HG02884 (cell line): ENCODE results near the gene OCLN.
"Not testable (repeated sequence)": the region's sequence is repeated elsewhere in the genome, so short reads cannot be mapped to it uniquely, and the experiment has no call there.

ENCODE experiments used
- ATAC-seq: cut with Tn5 transposase; IDR thresholded peaks from one replicate; pipeline ENCODE4 v1.9.1; 2021; ENCODE audit warnings: mild to moderate bottlenecking, moderate library complexity; ENCODE audit not compliant: unreplicated experiment

Gene OCLN

GRCh38 chr5:69492391-69492922, at the start of gene OCLN:
TSS of gene OCLN (plus strand) at chr5:69492790. CDS start at chr5:69504245, 11,455 bp downstream.
- no peak for ATAC-seq

GRCh38 chr5:69444127-69444754, 48.3 kb upstream of the OCLN start:
- ATAC-seq: no peak

- ATAC-seq: no peak
These were observed 43.1 kb upstream of the OCLN start for GRCh38 chr5:69449511-69449910.

- no peak for ATAC-seq
These were observed 42.5 kb upstream of the OCLN start for GRCh38 chr5:69450116-69450515.

- ATAC-seq: not testable (repeated sequence)
These were observed 42.1 kb upstream of the OCLN start for GRCh38 chr5:69450527-69450926.

GRCh38 chr5:69451941-69452647, 40.5 kb upstream of the OCLN start:
- ATAC-seq: no peak

GRCh38 chr5:69453487-69453886, 39.1 kb upstream of the OCLN start:
- not testable (repeated sequence) for ATAC-seq

GRCh38 chr5:69454460-69455249, 37.9 kb upstream of the OCLN start:
- ATAC-seq: no peak

- not testable (repeated sequence) for ATAC-seq
These were observed 37.1 kb upstream of the OCLN start for GRCh38 chr5:69455428-69455988.

- ATAC-seq: no peak
These were observed 30.4 kb upstream of the OCLN start for GRCh38 chr5:69462170-69462569.

- not testable (repeated sequence) for ATAC-seq
These were observed 26.2 kb upstream of the OCLN start for GRCh38 chr5:69466375-69466774.

- ATAC-seq: peak; percentile 92
These were observed 25.0 kb upstream of the OCLN start for GRCh38 chr5:69467442-69468225.

GRCh38 chr5:69468631-69469030, 24.0 kb upstream of the OCLN start:
- no peak for ATAC-seq

GRCh38 chr5:69471516-69471915, 21.1 kb upstream of the OCLN start:
- ATAC-seq: not testable (repeated sequence)

- ATAC-seq: not testable (repeated sequence)
These were observed 20.0 kb upstream of the OCLN start for GRCh38 chr5:69472535-69473143.

GRCh38 chr5:69477170-69477569, 15.4 kb upstream of the OCLN start:
- ATAC-seq: no peak

- ATAC-seq: not testable (repeated sequence)
These were observed 14.3 kb upstream of the OCLN start for GRCh38 chr5:69478296-69478695.

GRCh38 chr5:69484891-69485290, 7.7 kb upstream of the OCLN start:
- no peak for ATAC-seq

GRCh38 chr5:69485471-69485870, 7.1 kb upstream of the OCLN start:
- no peak for ATAC-seq

- no peak for ATAC-seq
These were observed 3.3 kb upstream of the OCLN start for GRCh38 chr5:69489246-69489645.
